ENCODE data around the gene THYN1.

GRCh38 chr11:134293119-134294113 is 40.3 kb upstream of the THYN1 start:
- TF ChIP-seq POLR2A (IDR thresholded peaks at IDR 0.05; ENCODE audit: low read depth, low read length): no peak
- no peak for TF ChIP-seq TAF1 (IDR thresholded peaks at IDR 0.05; ENCODE audit: borderline replicate concordance, low read depth, low read length)
